ENCODE results near the gene INAFM2. TPM values are rescaled to one million over a fixed set of nuclear protein-coding genes. Genes with fewer than 3 reads are reported as not detected.

INAFM2 gene
- total RNA-seq, 2 experiments from 2014 or later, result 3.3 to 4.4 TPM

- Histone ChIP-seq H4K20me1 (ENCODE audit: insufficient read depth, low read length) (no peaks in the 10 kb centered on the region), H3K9me3 (ENCODE audit: low read length) (no peaks in the 10 kb centered on the region), H3K9me2 (ENCODE audit: insufficient read depth, low read length) (no peaks in the 10 kb centered on the region), H3K27ac (ENCODE audit: low read depth, low read length, poor library complexity, severe bottlenecking) (no peak overlapping the region), H3K4me2 (ENCODE audit: low read length) (no peak overlapping the region), H2AFZ (ENCODE audit: low read length) (no peak overlapping the region), H3K4me3 (ENCODE audit: low read depth, low read length, poor library complexity, severe bottlenecking) (no peak overlapping the region), H3K4me1 (ENCODE audit: insufficient read depth, low read length, poor library complexity, severe bottlenecking) (no peaks in the 10 kb centered on the region), H3K36me3 (ENCODE audit: insufficient read depth, low read length) (no peaks in the 10 kb centered on the region), H3K79me2 (ENCODE audit: insufficient read depth, low read depth, low read length) (no peaks in the 10 kb centered on the region)
- POLR2A ChIA-PET, result interaction anchor here (0.7 to 1.3 kb wide), 2 partner anchors 15 to 23 kb away, joined by 3 to 4 read pairs; no protein-coding TSS in a partner anchor
- BruUV-seq (replicated peaks), result no TSS peak
- no peak for DNase-seq (ENCODE audit: low spot score)
- no peak for TF ChIP-seq EZH2phosphoT487 (IDR thresholded peaks at IDR 0.05; ENCODE audit: borderline replicate concordance, low read depth, low read length)
- TF ChIP-seq CTCF (conservative IDR thresholded peaks at IDR 0.05; ENCODE audit: low read length), result no peak
- intact Hi-C loops (cut with micrococcal nuclease; ENCODE audit: unreplicated experiment), result no loop called here
- CTCF ChIA-PET (ENCODE audit: unreplicated experiment), result interaction anchor here (0.5 to 1.1 kb wide), 2 partner anchors 29 to 30 kb away, joined by 3 read pairs; no protein-coding TSS in a partner anchor
These were observed 14.1 kb upstream of the INAFM2 start for GRCh38 chr15:40309344-40309862.

- BruUV-seq (replicated peaks), result no TSS peak
- Histone ChIP-seq H3K4me2 (ENCODE audit: low read length) (no peak overlapping the region), H4K20me1 (ENCODE audit: insufficient read depth, low read length) (no peaks in the 10 kb centered on the region), H3K9me2 (ENCODE audit: insufficient read depth, low read length) (no peaks in the 10 kb centered on the region), H2AFZ (ENCODE audit: low read length) (no peak overlapping the region), H3K27ac (ENCODE audit: low read depth, low read length, poor library complexity, severe bottlenecking) (no peak overlapping the region), H3K36me3 (ENCODE audit: insufficient read depth, low read length) (no peaks in the 10 kb centered on the region), H3K4me3 (ENCODE audit: low read depth, low read length, poor library complexity, severe bottlenecking) (no peak overlapping the region), H3K79me2 (ENCODE audit: insufficient read depth, low read depth, low read length) (no peaks in the 10 kb centered on the region), H3K4me1 (ENCODE audit: insufficient read depth, low read length, poor library complexity, severe bottlenecking) (no peaks in the 10 kb centered on the region), H3K9me3 (ENCODE audit: low read length) (no peaks in the 10 kb centered on the region)
- peak; percentile 60 for DNase-seq (ENCODE audit: low spot score)
- ChIA-PET CTCF (ENCODE audit: unreplicated experiment) (interaction anchor here (1.1 kb wide), 1 partner anchor 31 kb away, joined by 3 read pairs; no protein-coding TSS in a partner anchor), POLR2A (interaction anchor here (0.7 to 1.3 kb wide), 4 partner anchors 22 to 365 kb away, joined by 3 read pairs; no protein-coding TSS in a partner anchor)
- intact Hi-C loops (cut with micrococcal nuclease; ENCODE audit: unreplicated experiment), result loop anchor here (1.0 kb wide), 1 partner anchor 31 kb away; no protein-coding TSS in a partner anchor
- TF ChIP-seq EZH2phosphoT487 (IDR thresholded peaks at IDR 0.05; ENCODE audit: borderline replicate concordance, low read depth, low read length) (no peak), CTCF (conservative IDR thresholded peaks at IDR 0.05; ENCODE audit: low read length) (peak; percentile 83)
These were observed 13.2 kb upstream of the INAFM2 start for GRCh38 chr15:40310001-40310959.

Measured in OCI-LY7 (cell line).